Spinal cord (tissue), 10 donors: Measurements from ENCODE around the gene POM121L12. TPM values are rescaled to one million over a fixed set of nuclear protein-coding genes. Genes with fewer than 3 reads are reported as not detected.
A peak's percentile ranks its signal among the peaks of the same experiment; 100 is the strongest.

Source experiments
- DNase-seq, 6 donors: peaks; one replicate each; pipeline versions ENCODE4 v3.0.0 to v3.0.0-alpha.2; 2013 to 2015; ENCODE audit warnings: low spot score in 6 of 6, low read depth in 4 of 6
- H3K27ac ChIP-seq: one replicate; pipeline ENCODE4 v1.5.1; 2013; ENCODE audit warnings: low read depth, low read length, control low read depth
- H3K27me3 ChIP-seq: one replicate; pipeline ENCODE4 v1.6.1; 2013; ENCODE audit warnings: low read length; ENCODE audit not compliant: control insufficient read depth, insufficient read depth
- H3K36me3 ChIP-seq: one replicate; pipeline ENCODE4 v1.6.1; 2013; ENCODE audit warnings: low read length; ENCODE audit not compliant: control insufficient read depth, insufficient read depth
- H3K4me1 ChIP-seq: one replicate; pipeline ENCODE4 v1.6.1; 2013; ENCODE audit warnings: low read length; ENCODE audit not compliant: control insufficient read depth, insufficient read depth
- H3K4me3 ChIP-seq: one replicate; pipeline ENCODE4 v1.5.1; 2013; ENCODE audit warnings: low read depth, low read length, control low read depth
- H3K9me3 ChIP-seq: one replicate; pipeline ENCODE4 v1.6.1; 2013; ENCODE audit warnings: low read length; ENCODE audit not compliant: control insufficient read depth, insufficient read depth
- WGBS: methylation state at CpG from one replicate; pipeline ENCODE4 v1.1.5; 2013; ENCODE audit warnings: missing lambda C conversion rate; ENCODE audit not compliant: insufficient coverage; 5-methylcytosine and 5-hydroxymethylcytosine counted together
- long read RNA-seq, 4 donors: transcript quantifications; one replicate each; lab custom pipeline, GENCODE V29; 2026
- polyA plus RNA-seq, 2 donors: library from polyadenylated mRNA; unstranded; fragments of 120-200 nt; gene quantifications; one replicate each; pipeline ENCODE4 v1.2.1, GENCODE V29; 2013; ENCODE audit not compliant: insufficient read length in 2 of 2
- total RNA-seq, 2 donors: library from RNA; depleted of rRNA in 1 of 2; stranded (reverse); fragments of 120-200 nt in 1 of 2; fragments of >200 nt in 1 of 2; gene quantifications; one replicate each; pipeline versions ENCODE4 v1.2.3 to v1.2.4, GENCODE V29; 2013 to 2014
- donor health status: healthy.

The POM121L12 gene
- total RNA-seq (not detected), polyA plus RNA-seq (not detected)
- long read RNA-seq, donor 1: 0 reads
- long read RNA-seq, donor 2: 0 reads
- long read RNA-seq, donor 3: 0 reads
- long read RNA-seq, donor 4: 0 reads

DNA sequence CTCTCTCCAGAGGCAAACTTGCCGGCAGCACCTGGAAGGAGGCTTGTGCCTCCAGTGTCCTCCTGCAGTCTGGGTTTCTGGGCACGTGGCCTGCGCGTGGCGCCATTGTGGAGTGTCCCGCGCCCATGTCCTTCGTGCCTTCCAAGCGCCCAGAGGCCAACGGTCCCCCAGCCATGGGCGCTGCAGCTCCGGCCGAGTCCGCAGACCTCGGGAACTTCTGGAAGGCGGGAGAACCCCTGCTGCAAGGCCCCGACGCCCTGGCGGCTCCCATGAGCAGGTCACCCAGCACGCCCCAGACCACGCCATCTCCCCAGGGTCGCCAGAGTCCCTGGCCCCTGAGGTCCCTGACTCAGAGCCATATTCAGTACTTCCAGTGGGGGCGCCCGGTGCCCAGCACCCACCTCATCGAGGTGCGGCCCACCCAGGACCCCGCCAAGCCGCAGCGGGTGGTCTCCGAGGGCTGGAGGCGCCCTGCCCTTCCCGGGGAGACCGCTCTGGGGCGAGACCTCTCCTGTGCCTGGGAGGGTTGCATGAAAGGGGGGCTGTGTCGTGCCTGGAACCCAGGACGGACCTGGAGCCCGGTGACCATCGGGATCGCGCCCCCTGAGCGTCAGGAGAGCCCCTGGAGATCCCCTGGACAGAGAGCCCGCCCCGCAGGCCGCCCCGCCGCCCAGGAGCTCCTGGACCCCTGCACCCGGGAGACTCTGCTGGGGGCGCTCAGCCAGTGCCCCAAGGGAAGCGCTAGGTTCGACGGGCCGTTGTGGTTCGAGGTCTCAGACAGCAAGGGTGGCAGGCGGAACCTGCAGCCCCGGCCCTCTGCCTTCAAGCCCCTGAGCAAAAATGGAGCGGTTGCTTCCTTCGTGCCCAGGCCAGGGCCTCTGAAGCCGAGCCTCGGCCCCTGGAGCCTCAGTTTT is at the start of gene POM121L12:
POM121L12 (plus strand) TSS at position 135 of the 914 bp plus-strand sequence; CDS start at position 174, 39 bp downstream.
- no peaks in the 10 kb centered on the region for H3K36me3 ChIP-seq
- no peak for DNase-seq
- no peaks in the 10 kb centered on the region for H3K27me3 ChIP-seq
- no peaks in the 10 kb centered on the region for H3K4me1 ChIP-seq
- no peak within 1 kb of the TSS for H3K27ac ChIP-seq
- 90% methylated on average over 56 of the region's 59 CpGs for WGBS
- no peaks in the 10 kb centered on the region for H3K9me3 ChIP-seq
- H3K4me3 ChIP-seq: no peak within 1 kb of the TSS

GRCh38 chr7:52992001-52992400 is 43.4 kb upstream of the POM121L12 start:
- no peak overlapping the region for H3K4me3 ChIP-seq
- H3K27me3 ChIP-seq: no peaks in the 10 kb centered on the region
- DNase-seq: peak in 1 of 6 donors; percentile 64
- H3K27ac ChIP-seq: no peak overlapping the region
- H3K4me1 ChIP-seq: no peaks in the 10 kb centered on the region
- H3K9me3 ChIP-seq: peaks cover 2% of the 10 kb centered on the region
- no peaks in the 10 kb centered on the region for H3K36me3 ChIP-seq

GRCh38 chr7:52992479-52993162 is 42.8 kb upstream of the POM121L12 start:
- peak in 2 of 6 donors; percentile 4 to 24 for DNase-seq
- no peak overlapping the region for H3K27ac ChIP-seq
- no peak overlapping the region for H3K4me3 ChIP-seq
- no peaks in the 10 kb centered on the region for H3K9me3 ChIP-seq
- no peaks in the 10 kb centered on the region for H3K36me3 ChIP-seq
- no peaks in the 10 kb centered on the region for H3K27me3 ChIP-seq
- no peaks in the 10 kb centered on the region for H3K4me1 ChIP-seq
- WGBS: 97% methylated on average over 4 of the region's 4 CpGs

DNA sequence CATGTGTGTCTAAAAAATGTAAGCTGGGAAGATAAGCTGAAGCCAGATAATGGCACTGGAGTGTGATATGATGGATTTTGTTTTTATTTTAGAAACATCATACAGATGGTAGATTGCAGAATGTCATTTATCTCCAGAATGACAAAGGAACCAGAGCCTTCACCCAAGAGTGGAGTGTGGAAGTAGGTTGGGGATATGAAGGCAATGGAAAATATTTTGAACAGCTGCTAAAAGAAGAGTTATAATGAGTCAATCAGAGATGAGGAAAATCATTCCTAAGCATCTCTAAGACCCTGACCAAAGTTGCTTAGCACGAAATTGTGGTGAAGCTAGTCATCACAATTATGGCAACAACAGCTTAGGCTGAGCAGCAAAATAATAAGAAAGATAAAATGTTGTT is 39.8 kb upstream of the POM121L12 start:
- no peaks in the 10 kb centered on the region for H3K27me3 ChIP-seq
- no CpG with 5 or more reads among the region's 1 CpG for WGBS

GRCh38 chr7:53001221-53001620 is 34.2 kb upstream of the POM121L12 start:
- Histone ChIP-seq H3K36me3 (no peaks in the 10 kb centered on the region), H3K27ac (no peak overlapping the region), H3K9me3 (no peaks in the 10 kb centered on the region), H3K27me3 (no peaks in the 10 kb centered on the region), H3K4me3 (no peak overlapping the region), H3K4me1 (no peaks in the 10 kb centered on the region)
- DNase-seq: peak in 1 of 6 donors; percentile 65
- WGBS: no CpG with 5 or more reads among the region's 3 CpGs

More for the DNA sequence above, 39.8 kb upstream of the POM121L12 start:
- Histone ChIP-seq H3K4me1 (no peaks in the 10 kb centered on the region), H3K4me3 (no peak overlapping the region), H3K36me3 (no peaks in the 10 kb centered on the region), H3K27ac (no peak overlapping the region), H3K9me3 (no peaks in the 10 kb centered on the region)
- no peak for DNase-seq

- no peak overlapping the region for H3K4me3 ChIP-seq
Observed at GRCh38 chr7:53002389-53002788, 33.0 kb upstream of the POM121L12 start.

DNA sequence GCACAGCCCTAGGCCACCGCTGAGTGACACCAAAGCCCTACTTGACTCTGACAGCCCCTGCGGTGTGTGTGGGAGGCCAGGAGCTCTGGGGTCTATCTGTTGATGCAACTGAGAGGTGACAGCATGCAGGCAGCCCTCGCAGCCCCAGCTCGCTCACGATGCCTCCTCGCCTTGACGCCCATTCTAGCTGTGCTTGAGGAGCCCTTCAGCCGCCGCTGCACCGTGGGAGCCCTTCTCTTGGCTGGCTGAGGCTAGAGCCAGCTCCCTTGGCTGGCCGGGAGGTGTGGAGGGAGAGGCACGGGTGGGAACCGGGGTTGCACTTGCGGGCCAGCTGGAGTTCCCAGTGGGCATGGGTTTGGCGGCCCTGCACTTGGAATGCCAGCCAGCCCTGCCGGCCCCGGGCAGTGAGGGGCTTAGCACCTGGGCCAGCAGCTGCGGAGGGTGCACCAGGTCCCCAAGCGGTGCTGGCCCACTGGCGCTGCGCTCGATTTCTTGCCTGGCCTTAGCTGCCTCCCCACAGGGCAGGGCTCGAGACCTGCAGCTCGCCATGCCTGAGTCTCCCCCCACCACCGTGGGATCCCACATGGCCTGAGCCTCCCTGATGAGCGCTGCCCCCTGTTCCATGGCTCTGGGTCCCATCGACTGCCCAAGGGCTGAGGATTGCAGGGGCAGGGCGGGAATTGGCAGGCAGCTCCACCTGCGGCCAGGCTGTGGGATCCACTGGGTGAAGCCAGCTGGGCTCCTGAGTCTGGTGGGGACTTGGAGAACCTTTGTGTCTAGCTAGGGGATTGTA is 31.6 kb upstream of the POM121L12 start:
- Histone ChIP-seq H3K27ac (no peak overlapping the region), H3K27me3 (no peaks in the 10 kb centered on the region), H3K4me1 (no peaks in the 10 kb centered on the region), H3K36me3 (no peaks in the 10 kb centered on the region), H3K9me3 (no peaks in the 10 kb centered on the region), H3K4me3 (no peak overlapping the region)
- no peak for DNase-seq
- 96% methylated on average over 28 of the region's 29 CpGs for WGBS

More at GRCh38 chr7:53002389-53002788, 33.0 kb upstream of the POM121L12 start:
- H3K4me1 ChIP-seq: no peaks in the 10 kb centered on the region
- 91% methylated on average over 7 of the region's 7 CpGs for WGBS
- no peaks in the 10 kb centered on the region for H3K36me3 ChIP-seq
- DNase-seq: no peak
- H3K27ac ChIP-seq: no peak overlapping the region
- no peaks in the 10 kb centered on the region for H3K9me3 ChIP-seq
- H3K27me3 ChIP-seq: no peaks in the 10 kb centered on the region

DNA sequence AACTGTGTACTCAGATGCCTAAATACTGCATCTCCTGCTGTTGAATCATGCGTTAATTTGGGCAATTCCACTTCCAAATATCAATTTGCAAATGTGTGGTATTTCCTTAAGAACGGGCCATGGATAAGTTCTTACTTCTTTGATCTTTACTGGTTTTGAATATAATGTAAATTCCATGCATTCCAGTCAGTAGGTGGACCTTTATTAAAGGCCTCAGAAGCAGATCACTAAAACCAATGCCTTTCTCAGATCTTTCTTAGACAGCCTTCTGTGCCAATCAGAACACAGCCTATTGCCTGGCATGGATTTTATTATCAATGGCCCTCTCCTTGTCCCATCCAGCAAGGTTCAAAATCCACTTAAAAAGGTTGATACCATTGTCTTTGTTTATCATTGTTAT is 21.5 kb upstream of the POM121L12 start:
- Histone ChIP-seq H3K27ac (no peak overlapping the region), H3K4me1 (no peaks in the 10 kb centered on the region), H3K27me3 (no peaks in the 10 kb centered on the region), H3K9me3 (no peaks in the 10 kb centered on the region), H3K4me3 (no peak overlapping the region), H3K36me3 (no peaks in the 10 kb centered on the region)
- no peak for DNase-seq
- WGBS: no CpG with 5 or more reads among the region's 2 CpGs

DNA sequence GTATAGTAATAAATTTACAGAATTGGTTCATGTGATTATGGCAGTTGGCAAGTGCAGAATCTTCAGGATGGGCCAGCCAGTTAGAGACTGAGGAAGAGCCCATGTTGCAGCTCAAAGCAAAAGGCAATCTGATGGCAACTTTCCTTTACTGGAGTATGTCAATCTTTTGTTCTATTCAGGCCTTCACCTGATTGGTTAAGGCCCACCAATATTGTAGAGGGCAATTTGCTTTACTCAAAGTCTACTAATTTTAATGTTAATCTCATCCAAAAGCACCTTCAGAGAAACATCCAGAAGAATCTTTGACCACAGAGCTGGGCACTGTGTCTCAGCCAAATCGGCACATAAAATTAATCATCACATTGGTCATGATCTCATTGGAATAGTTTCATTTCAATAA is 20.0 kb upstream of the POM121L12 start:
- no peak for DNase-seq
- Histone ChIP-seq H3K27ac (no peak overlapping the region), H3K36me3 (no peaks in the 10 kb centered on the region), H3K4me1 (no peaks in the 10 kb centered on the region), H3K27me3 (no peaks in the 10 kb centered on the region), H3K4me3 (no peak overlapping the region), H3K9me3 (no peaks in the 10 kb centered on the region)
- 89% methylated on average over 1 of the region's 1 CpG for WGBS
